ENCODE data around the gene PYURF.

PYURF gene

DNA sequence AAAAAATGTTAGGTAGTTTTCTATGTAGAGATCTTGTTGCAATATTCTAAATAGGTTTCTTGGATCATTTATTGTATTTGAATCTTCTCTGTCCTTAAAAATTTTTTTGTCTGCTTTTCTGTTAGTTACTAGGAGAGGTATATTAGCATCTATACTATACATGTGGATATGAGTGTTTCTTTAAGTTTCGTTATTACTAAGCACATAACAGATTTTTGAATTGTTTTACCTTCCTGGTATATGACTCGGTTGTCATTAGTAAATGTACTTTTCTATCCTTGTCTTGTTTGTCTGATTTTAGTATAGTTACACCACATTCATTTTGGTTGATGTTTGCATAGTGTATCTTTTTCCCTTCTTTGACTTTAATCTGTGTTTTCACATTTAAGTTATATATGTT is 20.2 kb downstream of the PYURF start:
- no peak for DNase-seq

DNA sequence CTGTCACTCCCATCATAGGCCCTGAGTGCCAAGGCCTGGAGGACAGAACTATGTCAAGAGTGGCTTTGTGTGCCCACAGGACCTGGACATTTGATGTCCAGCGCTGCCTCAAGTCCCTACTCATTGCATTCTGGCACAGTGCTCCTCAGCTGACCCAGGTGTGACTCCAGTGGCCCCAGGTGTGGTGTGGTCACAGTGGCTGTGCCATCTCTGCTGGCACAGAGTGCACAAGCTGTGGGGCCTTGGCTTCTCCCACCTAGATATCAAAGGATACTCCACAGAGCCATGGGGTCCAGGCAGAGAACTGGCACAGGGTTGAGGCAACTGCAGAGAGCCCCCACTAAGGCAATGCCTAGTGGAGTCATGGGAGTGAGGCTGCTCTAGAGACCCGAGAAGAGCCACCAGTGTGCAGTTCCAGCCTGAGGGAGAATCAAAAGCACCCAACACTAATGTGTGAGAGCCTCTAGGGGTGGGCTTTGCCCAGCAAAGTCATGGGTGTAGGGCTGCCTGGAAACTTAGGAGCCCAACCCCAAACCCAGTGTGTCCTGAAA is 25.6 kb downstream of the PYURF start:
- DNase-seq: no peak

DNA sequence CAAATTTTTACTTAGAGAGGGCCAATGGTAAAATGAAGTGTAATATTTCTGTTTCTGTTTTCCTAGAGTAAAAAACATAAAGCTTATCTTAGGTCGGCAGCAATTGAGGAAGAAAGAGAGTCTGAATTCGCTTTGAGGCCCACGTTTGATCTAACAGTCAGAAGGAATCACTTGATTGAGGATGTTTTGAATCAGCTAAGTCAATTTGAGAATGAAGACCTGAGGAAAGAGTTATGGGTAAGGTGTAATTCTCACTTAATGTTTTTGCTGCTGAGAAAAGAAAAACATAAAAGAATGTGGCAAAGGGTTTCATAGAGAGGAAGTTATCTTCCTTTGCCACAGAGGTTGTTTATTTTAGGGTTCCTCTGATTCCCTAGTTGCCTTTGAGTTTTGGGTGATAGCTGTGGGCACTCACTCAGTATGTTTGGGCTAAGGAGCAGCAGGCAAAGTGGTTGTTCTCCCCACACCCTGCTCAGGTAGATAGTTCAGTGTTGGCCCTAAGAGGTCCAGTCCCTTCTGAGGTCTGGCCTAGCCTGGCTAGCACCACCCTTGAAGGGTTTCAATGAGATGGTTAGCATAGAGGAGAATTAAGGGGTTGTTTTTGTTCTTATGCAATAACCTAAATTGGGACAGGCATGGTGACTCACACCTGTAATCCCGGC is 34.3 kb downstream of the PYURF start:
- no peak for DNase-seq

DNA sequence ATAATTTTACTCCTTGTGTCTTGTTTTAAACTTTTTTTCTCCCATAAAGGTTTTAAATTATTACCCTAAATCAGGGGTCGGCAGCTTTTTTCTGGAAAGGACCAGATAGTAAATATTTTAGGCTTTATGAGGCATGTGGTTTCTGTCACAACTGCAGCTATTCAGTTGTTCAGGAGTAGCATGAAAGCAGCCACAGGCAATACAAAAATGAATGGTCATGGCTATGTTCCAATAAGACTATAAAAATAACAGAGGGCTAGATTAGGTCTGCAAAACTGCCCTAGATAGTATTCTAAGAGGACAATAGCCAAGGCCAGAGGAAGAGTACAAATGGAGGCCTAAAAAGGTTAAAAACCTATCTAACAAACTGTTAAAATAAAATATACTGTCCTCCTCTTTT is 42.0 kb downstream of the PYURF start:
- no peak for DNase-seq

DNA sequence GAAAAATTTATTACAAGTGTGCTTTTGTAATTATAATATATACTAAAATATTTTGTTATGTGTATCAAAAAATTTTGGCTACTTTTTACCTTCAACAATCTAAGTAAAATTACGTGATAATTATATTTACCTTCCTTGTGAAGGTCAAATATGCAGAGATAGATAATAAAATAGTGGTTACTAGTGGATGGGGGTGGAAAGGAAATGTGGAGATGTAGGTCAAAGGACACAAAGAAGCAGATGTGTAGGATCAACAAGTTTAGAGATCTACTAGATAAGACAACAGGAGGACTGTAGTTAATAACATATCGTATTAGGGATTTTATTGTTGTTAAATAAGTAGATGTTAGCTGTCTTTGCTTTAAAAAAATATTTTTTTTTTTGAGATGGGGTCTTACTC is 45.3 kb downstream of the PYURF start:
- no peak for DNase-seq

DNA sequence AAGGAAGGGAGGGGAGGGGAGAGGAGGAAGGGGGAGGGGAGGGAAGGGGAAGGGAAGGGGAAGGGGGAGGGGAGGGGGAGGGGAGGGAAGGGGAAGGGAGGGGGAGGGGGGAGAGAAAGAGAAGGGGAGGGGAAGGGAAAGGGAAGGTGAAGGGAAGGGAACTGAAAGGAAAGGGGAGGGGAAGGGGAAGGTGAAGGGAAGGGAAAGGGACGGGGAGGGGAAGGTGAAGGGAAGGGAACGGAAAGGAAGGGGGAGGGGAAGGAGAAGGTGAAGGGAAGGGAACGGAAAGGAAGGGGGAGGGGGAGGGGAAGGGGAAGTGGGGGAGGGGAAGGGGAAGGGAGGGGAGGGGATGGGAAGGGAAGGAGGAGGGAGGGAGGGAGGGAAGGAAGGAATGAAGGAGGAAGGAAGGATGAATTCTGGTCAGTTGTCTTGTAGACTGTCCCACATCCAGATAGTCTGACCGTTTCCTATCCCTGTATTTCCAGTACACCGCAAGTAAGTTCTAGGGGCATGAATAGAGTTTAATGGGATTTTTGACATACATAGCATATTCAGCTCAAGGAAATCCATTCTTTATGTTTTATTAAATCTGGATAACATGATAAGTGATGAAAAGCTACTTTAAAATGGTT is 46.2 kb downstream of the PYURF start:
- DNase-seq: no peak

Measured in stimulated activated CD4-positive, alpha-beta T cell treated with anti-CD3 and anti-CD28 coated beads, Interleukin-2, amount 100 ng/mL, for 24 hours (primary cell).